DOHH2 (cell line): ENCODE data around the gene HYAL1.
A peak's percentile ranks its signal among the peaks of the same experiment; 100 is the strongest.

Source experiments
- H3F3A ChIP-seq: fragments of 200-600 bp; sonication (generic), shearing (Covaris generic); 2 replicates; pipeline ENCODE4 v1.6.0; 2016; ENCODE audit warnings: antibody characterized with exemption, mild to moderate bottlenecking; ENCODE audit not compliant: control insufficient read depth, insufficient read depth
- H3K27ac ChIP-seq: fragments of 200-600 bp; sonication (generic); 2 replicates; pipeline ENCODE4 v1.5.1; 2014; ENCODE audit warnings: low read depth, mild to moderate bottlenecking, low read length, moderate library complexity
- H3K27me3 ChIP-seq: fragments of 200-600 bp; sonication (generic); 2 replicates; pipeline ENCODE4 v1.6.1; 2014; ENCODE audit warnings: mild to moderate bottlenecking, low read length, mixed read lengths; ENCODE audit not compliant: control insufficient read depth
- H3K36me3 ChIP-seq: fragments of 200-600 bp; sonication (generic); 2 replicates; pipeline ENCODE4 v1.6.1; 2014; ENCODE audit warnings: mild to moderate bottlenecking, low read length, moderate library complexity, mixed read lengths; ENCODE audit not compliant: control insufficient read depth
- H3K4me1 ChIP-seq: fragments of 200-600 bp; sonication (generic); 2 replicates; pipeline ENCODE4 v1.6.1; 2014; ENCODE audit warnings: mild to moderate bottlenecking, low read length, mixed read lengths; ENCODE audit not compliant: control insufficient read depth
- H3K4me2 ChIP-seq: fragments of 200-600 bp; sonication (generic); 2 replicates; pipeline ENCODE4 v1.6.0; 2014; ENCODE audit warnings: mild to moderate bottlenecking, low read length, moderate library complexity
- H3K4me3 ChIP-seq: fragments of 200-600 bp; sonication (generic); 2 replicates; pipeline ENCODE4 v1.5.1; 2014; ENCODE audit warnings: mild to moderate bottlenecking, low read length, mixed read lengths
- H3K79me2 ChIP-seq: fragments of 200-600 bp; sonication (generic); 2 replicates; pipeline ENCODE4 v1.6.1; 2014; ENCODE audit warnings: mild to moderate bottlenecking, low read length, mixed read lengths; ENCODE audit not compliant: control insufficient read depth
- H3K9me2 ChIP-seq: fragments of 200-600 bp; sonication (generic); replicated peaks from 2 replicates; pipeline ENCODE4 v1.6.1; 2014; ENCODE audit warnings: mild to moderate bottlenecking, low read length, mixed read lengths; ENCODE audit not compliant: control insufficient read depth
- H3K9me3 ChIP-seq: fragments of 200-600 bp; sonication (generic); 2 replicates; pipeline ENCODE4 v1.6.1; 2014; ENCODE audit warnings: antibody characterized with exemption, low read length, mixed read lengths; ENCODE audit not compliant: control insufficient read depth, insufficient read depth
- H4K20me1 ChIP-seq: fragments of 200-600 bp; sonication (generic); 2 replicates; pipeline ENCODE4 v1.6.0; 2014; ENCODE audit warnings: low read depth, mild to moderate bottlenecking, antibody characterized with exemption, low read length, moderate library complexity; ENCODE audit not compliant: control insufficient read depth, insufficient read depth
- EZH2phosphoT487 ChIP-seq: fragments of 200-600 bp; sonication (generic); IDR thresholded peaks from 2 replicates; pipeline ENCODE4 v1.6.1; 2017; ENCODE audit warnings: borderline replicate concordance, mild to moderate bottlenecking, antibody characterized with exemption, low read length, moderate library complexity, mixed read lengths
- TF ChIP-seq, protein P1 (sequence below): fragments of 200-600 bp; sonication (generic); IDR thresholded peaks from one replicate; pipeline ENCODE4 v1.5.1; 2014; ENCODE audit warnings: antibody characterized with exemption, mild to moderate bottlenecking, low read depth, low read length; ENCODE audit not compliant: poor library complexity, severe bottlenecking

Gene HYAL1

DNA sequence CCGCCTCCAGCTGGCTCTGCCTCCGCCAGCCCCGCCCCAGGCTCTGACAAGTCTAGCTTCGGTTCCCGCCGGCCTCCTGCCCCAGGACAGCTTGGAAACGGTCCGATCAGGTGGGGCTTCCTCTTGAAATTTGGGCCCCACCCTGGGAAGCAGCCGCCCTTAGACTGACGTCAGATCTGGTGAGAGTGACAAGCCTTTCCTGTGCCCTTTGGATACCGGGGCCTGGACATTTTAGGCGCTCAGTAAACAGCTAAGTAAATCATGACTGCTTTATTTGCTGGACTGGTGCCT, 3.8 kb downstream of the HYAL1 start:
- TF ChIP-seq, protein P1, sequence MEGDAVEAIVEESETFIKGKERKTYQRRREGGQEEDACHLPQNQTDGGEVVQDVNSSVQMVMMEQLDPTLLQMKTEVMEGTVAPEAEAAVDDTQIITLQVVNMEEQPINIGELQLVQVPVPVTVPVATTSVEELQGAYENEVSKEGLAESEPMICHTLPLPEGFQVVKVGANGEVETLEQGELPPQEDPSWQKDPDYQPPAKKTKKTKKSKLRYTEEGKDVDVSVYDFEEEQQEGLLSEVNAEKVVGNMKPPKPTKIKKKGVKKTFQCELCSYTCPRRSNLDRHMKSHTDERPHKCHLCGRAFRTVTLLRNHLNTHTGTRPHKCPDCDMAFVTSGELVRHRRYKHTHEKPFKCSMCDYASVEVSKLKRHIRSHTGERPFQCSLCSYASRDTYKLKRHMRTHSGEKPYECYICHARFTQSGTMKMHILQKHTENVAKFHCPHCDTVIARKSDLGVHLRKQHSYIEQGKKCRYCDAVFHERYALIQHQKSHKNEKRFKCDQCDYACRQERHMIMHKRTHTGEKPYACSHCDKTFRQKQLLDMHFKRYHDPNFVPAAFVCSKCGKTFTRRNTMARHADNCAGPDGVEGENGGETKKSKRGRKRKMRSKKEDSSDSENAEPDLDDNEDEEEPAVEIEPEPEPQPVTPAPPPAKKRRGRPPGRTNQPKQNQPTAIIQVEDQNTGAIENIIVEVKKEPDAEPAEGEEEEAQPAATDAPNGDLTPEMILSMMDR: no peak
- no peak for TF ChIP-seq EZH2phosphoT487
- no peaks in the 10 kb centered on the region for H3K27me3 ChIP-seq
- peak overlapping the region; percentile 98 for H3K4me3 ChIP-seq
- no peaks in the 10 kb centered on the region for H4K20me1 ChIP-seq
- peaks cover 4% of the 10 kb centered on the region; the same call in 1 of the 2 replicates for H3F3A ChIP-seq
- H3K36me3 ChIP-seq: no peaks in the 10 kb centered on the region
- H3K9me2 ChIP-seq: no peaks in the 10 kb centered on the region
- 0 out of 2 replicates have a peak, but pooled peaks cover 3% of the 10 kb centered on the region for H3K79me2 ChIP-seq
- peak overlapping the region; percentile 20 for H3K27ac ChIP-seq
- H3K9me3 ChIP-seq: no peaks in the 10 kb centered on the region
- peak overlapping the region; percentile 98 for H3K4me2 ChIP-seq
- H3K4me1 ChIP-seq: peaks cover 19% of the 10 kb centered on the region

DNA sequence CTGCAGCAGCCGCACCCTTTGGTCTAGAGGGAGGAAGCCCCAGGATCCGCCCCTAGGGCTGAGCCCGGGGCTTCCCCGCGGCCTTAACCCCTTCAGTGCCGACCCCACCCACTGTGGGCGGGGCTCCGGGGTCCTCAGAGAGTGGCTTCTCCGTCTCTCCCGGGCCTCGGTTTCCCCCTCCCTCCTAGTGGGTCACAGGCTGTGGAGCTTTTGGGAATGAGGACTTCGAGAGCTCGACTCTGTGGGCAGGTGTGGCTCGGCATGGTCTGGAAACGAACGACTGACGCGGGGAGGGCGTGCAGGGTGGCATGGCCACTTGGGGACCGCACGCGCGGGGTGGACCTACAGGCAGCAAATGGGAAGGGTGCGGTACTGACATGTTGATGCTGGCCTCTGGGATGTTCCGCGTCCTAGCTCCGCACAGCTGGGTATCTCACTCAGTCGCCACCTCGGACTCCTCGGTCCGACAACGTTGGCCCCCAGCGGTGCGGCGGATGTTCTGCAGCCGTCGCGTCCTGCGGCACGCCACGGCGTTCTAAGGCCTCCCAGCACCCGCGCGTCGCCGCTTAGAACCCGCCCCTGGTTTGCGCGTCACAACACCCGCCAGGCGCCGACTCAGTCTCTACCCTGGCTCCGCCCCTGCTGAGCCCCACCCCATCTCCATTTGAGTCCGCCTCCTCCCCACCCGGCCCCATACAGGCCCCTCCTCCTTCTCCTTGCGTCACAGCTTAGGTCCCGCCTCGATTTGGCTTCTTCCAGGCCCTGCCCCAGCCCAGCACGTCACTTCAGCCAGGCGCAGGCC, 4.3 kb downstream of the HYAL1 start, which contains the start of the genes HYAL3 and NAA80:
Gene HYAL3, minus strand, starts transcription at position 570 of the 802 bp plus-strand sequence. CDS start 3,803 bp downstream, outside the sequence.
Gene NAA80, minus strand, starts transcription at position 570 of the 802 bp plus-strand sequence. CDS start 1,942 bp downstream, outside the sequence.
- H3K4me1 ChIP-seq: peaks cover 17% of the 10 kb centered on the region
- H3K27ac ChIP-seq: peak within 1 kb of the TSS; percentile 66
- H3F3A ChIP-seq: peaks cover 4% of the 10 kb centered on the region; the same call in 1 of the 2 replicates
- H3K9me2 ChIP-seq: no peaks in the 10 kb centered on the region
- H3K27me3 ChIP-seq: no peaks in the 10 kb centered on the region
- H4K20me1 ChIP-seq: no peaks in the 10 kb centered on the region
- H3K36me3 ChIP-seq: no peaks in the 10 kb centered on the region
- no peaks in the 10 kb centered on the region for H3K9me3 ChIP-seq
- peak within 1 kb of the TSS; percentile 98 for H3K4me3 ChIP-seq
- TF ChIP-seq, protein P1: peak; percentile 74
- TF ChIP-seq EZH2phosphoT487: no peak
- peak within 1 kb of the TSS; percentile 98 for H3K4me2 ChIP-seq
- H3K79me2 ChIP-seq: 0 out of 2 replicates have a peak, but pooled peaks cover 3% of the 10 kb centered on the region

DNA sequence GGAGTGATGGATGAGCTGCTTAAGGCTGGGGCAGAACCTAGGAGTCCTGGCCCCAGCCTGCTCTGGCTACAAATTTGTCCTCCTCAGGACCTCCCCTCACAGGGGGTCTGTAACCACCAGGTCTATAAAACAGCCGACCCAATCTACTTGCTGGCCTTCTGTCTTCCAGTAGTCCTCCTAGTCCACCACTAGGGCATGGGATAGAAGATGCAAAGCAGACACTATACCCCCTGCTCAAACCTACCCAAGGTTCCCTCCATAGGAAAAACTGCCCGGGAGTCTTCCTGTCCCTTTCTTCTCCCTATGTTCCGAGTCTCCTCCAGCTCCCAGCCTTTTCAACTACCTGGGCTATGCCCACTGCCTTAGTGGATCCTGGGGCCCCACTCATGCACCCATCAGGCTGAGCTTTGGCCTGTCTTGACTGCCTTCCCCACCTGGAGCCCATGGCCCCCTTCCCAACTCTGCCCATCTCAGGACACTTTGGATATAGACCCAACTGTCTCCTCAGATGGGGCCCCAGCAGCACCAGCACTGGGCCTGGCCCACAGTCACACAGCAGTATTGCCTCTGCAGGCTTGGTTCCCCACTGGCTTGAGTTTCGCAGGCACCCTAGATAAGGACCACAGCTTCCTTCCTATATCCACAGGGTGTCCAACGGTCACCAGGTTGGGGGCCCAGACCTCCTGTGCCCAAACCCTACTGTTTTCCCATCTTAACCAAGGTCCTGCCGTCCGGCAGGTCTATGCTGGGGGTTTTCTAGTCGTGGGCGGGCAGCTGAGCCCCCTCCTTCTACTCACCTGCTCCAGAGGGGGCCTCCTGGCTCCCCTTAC, 5.3 kb downstream of the HYAL1 start:
- Histone ChIP-seq H3K27me3 (no peaks in the 10 kb centered on the region), H3K79me2 (0 out of 2 replicates have a peak, but pooled peaks cover 3% of the 10 kb centered on the region), H3F3A (peaks cover 4% of the 10 kb centered on the region; the same call in 1 of the 2 replicates), H3K9me2 (no peaks in the 10 kb centered on the region), H3K9me3 (no peaks in the 10 kb centered on the region), H3K4me3 (peak overlapping the region; percentile 98), H3K4me2 (peak overlapping the region; percentile 98), H3K4me1 (peaks cover 21% of the 10 kb centered on the region), H3K27ac (no peak overlapping the region), H4K20me1 (no peaks in the 10 kb centered on the region), H3K36me3 (no peaks in the 10 kb centered on the region)
- TF ChIP-seq, protein P1: no peak
- TF ChIP-seq EZH2phosphoT487: no peak
